Glomerular visceral epithelial cell (primary cell): ENCODE data around the gene UBE2G1.
A peak's percentile ranks its signal among the peaks of the same experiment; 100 is the strongest.

Source experiments
- DNase-seq: peaks from one replicate; pipeline ENCODE4 v3.0.0-alpha.2; 2016; ENCODE audit errors: extremely low spot score

The UBE2G1 gene

GRCh38 chr17:4248504-4249277 is 117.8 kb downstream of the UBE2G1 start:
- no peak for DNase-seq

- no peak for DNase-seq
These were observed 118.5 kb downstream of the UBE2G1 start for GRCh38 chr17:4247971-4248388.

GRCh38 chr17:4247361-4247970 is 119.0 kb downstream of the UBE2G1 start:
- DNase-seq, result no peak

- no peak for DNase-seq
These were observed 119.8 kb downstream of the UBE2G1 start for GRCh38 chr17:4246674-4247073.

GRCh38 chr17:4241535-4241934 is 124.9 kb downstream of the UBE2G1 start:
- DNase-seq, result no peak

GRCh38 chr17:4236456-4236855 is 130.0 kb downstream of the UBE2G1 start:
- no peak for DNase-seq

GRCh38 chr17:4235372-4236279 is 130.8 kb downstream of the UBE2G1 start:
- DNase-seq, result no peak

- no peak for DNase-seq
These were observed 132.1 kb downstream of the UBE2G1 start for GRCh38 chr17:4234401-4234800.

- DNase-seq, result no peak
These were observed 132.7 kb downstream of the UBE2G1 start for GRCh38 chr17:4233668-4234258.

GRCh38 chr17:4232168-4232813 is 134.2 kb downstream of the UBE2G1 start:
- DNase-seq, result peak; percentile 6

GRCh38 chr17:4229627-4230541 is 136.6 kb downstream of the UBE2G1 start:
- DNase-seq, result peak; percentile 77

GRCh38 chr17:4221899-4222659 is 144.4 kb downstream of the UBE2G1 start:
- no peak for DNase-seq

GRCh38 chr17:4221163-4221562 is 145.3 kb downstream of the UBE2G1 start:
- DNase-seq, result no peak

- no peak for DNase-seq
These were observed 145.8 kb downstream of the UBE2G1 start for GRCh38 chr17:4220655-4221054.
